Measurements from ENCODE around the gene NCKAP5. TPM values are rescaled to one million over a fixed set of nuclear protein-coding genes. Genes with fewer than 3 reads are reported as not detected.

Gene NCKAP5
- total RNA-seq, 3 donors from 2014 or later = 1.9 to 6.3 (median 2.3) TPM

DNA sequence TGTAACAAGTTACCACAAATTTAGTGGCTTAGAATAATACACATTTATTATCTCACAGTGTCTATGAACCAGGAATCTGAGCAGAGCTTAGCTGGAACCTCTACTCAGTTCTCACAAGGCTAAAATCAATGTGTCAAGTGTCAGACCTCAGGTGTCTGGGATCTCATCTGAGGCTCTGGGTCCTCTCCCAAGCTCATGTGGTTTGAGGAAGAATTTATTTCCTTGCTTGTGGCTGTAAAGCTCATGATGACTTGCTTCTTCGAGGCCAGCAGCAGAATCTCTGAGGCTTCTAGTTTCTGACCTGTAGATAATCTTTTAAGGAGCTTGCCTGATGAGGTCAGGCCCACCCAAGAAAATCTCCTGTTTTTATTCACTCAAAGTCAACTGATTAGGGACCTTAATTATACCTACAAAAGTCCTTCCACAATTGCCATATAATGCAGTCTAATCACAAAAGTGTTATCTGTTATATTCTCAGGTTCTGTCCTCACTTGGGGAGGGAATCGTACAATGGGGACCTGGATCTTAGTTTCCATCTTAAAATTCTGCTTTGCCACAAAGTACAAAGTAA, 14.3 kb downstream of the NCKAP5 start:
- ATAC-seq (no peak), DNase-seq (no peak)
- TF ChIP-seq, protein P1, sequence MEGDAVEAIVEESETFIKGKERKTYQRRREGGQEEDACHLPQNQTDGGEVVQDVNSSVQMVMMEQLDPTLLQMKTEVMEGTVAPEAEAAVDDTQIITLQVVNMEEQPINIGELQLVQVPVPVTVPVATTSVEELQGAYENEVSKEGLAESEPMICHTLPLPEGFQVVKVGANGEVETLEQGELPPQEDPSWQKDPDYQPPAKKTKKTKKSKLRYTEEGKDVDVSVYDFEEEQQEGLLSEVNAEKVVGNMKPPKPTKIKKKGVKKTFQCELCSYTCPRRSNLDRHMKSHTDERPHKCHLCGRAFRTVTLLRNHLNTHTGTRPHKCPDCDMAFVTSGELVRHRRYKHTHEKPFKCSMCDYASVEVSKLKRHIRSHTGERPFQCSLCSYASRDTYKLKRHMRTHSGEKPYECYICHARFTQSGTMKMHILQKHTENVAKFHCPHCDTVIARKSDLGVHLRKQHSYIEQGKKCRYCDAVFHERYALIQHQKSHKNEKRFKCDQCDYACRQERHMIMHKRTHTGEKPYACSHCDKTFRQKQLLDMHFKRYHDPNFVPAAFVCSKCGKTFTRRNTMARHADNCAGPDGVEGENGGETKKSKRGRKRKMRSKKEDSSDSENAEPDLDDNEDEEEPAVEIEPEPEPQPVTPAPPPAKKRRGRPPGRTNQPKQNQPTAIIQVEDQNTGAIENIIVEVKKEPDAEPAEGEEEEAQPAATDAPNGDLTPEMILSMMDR (IDR thresholded peaks at IDR 0.05) = no peak
- Histone ChIP-seq H3K36me3 (ENCODE audit: low read depth) (no peaks in the 10 kb centered on the region), H3K4me3 (no peak overlapping the region), H3K4me1 (ENCODE audit: low read depth) (no peaks in the 10 kb centered on the region), H3K9me3 (no peaks in the 10 kb centered on the region)
- intact Hi-C loops (cut with DNase I, micrococcal nuclease) = no loop called here

DNA sequence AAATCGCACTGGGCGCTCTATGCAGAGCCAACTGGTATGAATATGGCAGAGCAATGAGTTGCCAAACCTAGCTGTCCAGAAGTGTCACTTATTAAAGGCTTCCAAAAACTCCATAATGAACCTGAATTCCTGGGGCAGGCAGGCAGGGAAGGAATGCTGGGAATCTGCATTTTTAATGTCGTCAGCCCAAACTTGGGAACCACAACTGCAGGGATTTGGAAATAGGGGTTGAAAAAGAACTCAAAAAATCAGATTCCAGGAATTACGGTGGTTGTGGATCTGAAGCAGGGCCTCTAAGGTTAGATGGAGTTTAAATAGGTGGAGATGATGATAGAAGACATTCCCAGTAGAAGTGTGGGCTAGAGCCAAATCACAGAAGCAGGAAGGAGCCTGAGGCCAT, 15.0 kb downstream of the NCKAP5 start:
- no peaks in the 10 kb centered on the region for H3K4me1 ChIP-seq (ENCODE audit: low read depth)
- H3K4me3 ChIP-seq = no peak overlapping the region
- no peaks in the 10 kb centered on the region for H3K36me3 ChIP-seq (ENCODE audit: low read depth)
- no peaks in the 10 kb centered on the region for H3K9me3 ChIP-seq
- DNase-seq = no peak
- TF ChIP-seq, protein P1 (IDR thresholded peaks at IDR 0.05) = no peak
- intact Hi-C loops (cut with DNase I, micrococcal nuclease) = no loop called here
- ATAC-seq = no peak

DNA sequence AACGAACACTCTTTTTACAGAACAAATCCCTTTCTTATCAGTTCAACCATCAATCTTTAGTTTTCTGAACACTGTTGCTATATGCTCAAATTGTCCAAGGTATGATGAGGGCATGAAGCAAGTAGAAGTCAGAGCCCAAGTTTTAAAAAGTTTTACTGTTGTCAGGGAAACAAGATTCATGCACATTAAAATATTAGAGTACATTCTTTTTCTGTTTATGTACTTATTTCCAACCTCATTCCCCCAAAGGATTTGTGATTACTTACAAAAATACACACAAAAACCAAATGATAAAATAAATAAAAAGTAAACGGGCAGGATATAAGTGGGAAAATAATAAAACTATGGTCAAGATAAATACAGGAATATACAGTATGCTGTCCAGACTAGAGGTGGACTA, 15.4 kb downstream of the NCKAP5 start:
- intact Hi-C loops (cut with DNase I, micrococcal nuclease) = no loop called here
- no peak overlapping the region for H3K4me3 ChIP-seq
- ATAC-seq (no peak), DNase-seq (no peak)
- TF ChIP-seq, protein P1 (IDR thresholded peaks at IDR 0.05) = no peak
- H3K9me3 ChIP-seq = no peaks in the 10 kb centered on the region
- H3K4me1 ChIP-seq (ENCODE audit: low read depth) = no peaks in the 10 kb centered on the region
- no peaks in the 10 kb centered on the region for H3K36me3 ChIP-seq (ENCODE audit: low read depth)

DNA sequence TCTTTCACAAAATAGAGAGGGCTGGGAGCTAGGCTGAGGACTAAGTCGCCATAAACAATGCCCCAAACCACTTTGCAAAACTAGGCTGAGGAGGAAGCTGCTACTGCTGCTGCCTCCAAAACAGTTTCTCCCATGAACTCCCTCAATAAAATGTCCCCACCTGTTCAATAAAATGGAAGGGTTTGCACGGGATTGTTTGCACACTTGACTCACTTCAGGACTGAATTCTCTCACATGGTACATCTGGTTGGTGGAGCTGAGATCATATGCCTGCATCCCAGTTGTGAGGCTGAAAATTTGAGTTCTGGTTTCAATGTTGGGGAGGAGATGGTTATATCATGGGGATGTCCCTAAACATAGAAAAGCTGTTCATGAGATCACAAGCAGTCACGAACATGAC, 26.5 kb downstream of the NCKAP5 start:
- H3K4me1 ChIP-seq (ENCODE audit: low read depth) = no peaks in the 10 kb centered on the region
- ATAC-seq = peak; percentile 92
- H3K36me3 ChIP-seq (ENCODE audit: low read depth) = no peaks in the 10 kb centered on the region
- TF ChIP-seq, protein P1 (IDR thresholded peaks at IDR 0.05) = no peak
- H3K9me3 ChIP-seq = no peaks in the 10 kb centered on the region
- no peak overlapping the region for H3K4me3 ChIP-seq
- intact Hi-C loops (cut with DNase I, micrococcal nuclease) = no loop called here
- DNase-seq = peak in 1 of 3 donors; percentile 6

DNA sequence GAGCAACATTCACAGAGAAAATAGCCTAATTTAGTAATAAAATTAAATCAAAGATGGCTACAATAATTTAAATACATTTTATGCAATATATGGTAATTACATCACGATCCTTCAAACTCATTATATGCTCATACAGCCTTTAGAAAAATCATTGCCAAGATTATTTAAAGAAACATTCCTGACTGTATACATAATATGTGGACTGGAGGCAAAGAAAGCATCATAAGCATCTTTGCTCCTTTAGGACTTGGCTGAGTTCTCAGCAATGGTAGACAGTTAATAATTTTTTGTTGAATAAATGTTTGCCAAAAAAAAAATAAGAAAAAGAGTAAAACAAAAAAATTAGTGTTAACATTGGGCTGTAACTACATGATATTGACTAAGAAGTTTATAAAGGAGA, 26.9 kb downstream of the NCKAP5 start:
- intact Hi-C loops (cut with DNase I, micrococcal nuclease) = no loop called here

More for the DNA sequence above, 26.9 kb downstream of the NCKAP5 start:
- DNase-seq = no peak
- TF ChIP-seq, protein P1 (IDR thresholded peaks at IDR 0.05) = no peak
- Histone ChIP-seq H3K9me3 (no peaks in the 10 kb centered on the region), H3K36me3 (ENCODE audit: low read depth) (no peaks in the 10 kb centered on the region), H3K4me3 (no peak overlapping the region), H3K4me1 (ENCODE audit: low read depth) (no peaks in the 10 kb centered on the region)
- ATAC-seq = no peak
